Muscle layer of colon (tissue), 2 donors: ENCODE results near the gene CRTAP.

Source experiments
- H3K27ac ChIP-seq: one replicate; pipeline ENCODE4 v1.7.0; 2013; ENCODE audit warnings: low read depth, mild to moderate bottlenecking, low read length, moderate library complexity
- H3K27me3 ChIP-seq, 2 donors: one replicate each; pipeline ENCODE4 v1.7.0; 2013; ENCODE audit warnings: low read length in 2 of 2, mild to moderate bottlenecking in 2 of 2; ENCODE audit not compliant: insufficient read depth in 2 of 2, control insufficient read depth in 1 of 2
- H3K36me3 ChIP-seq: one replicate; pipeline ENCODE4 v1.7.0; 2013; ENCODE audit warnings: mild to moderate bottlenecking, low read length; ENCODE audit not compliant: insufficient read depth
- H3K4me1 ChIP-seq: one replicate; pipeline ENCODE4 v1.7.0; 2013; ENCODE audit warnings: mild to moderate bottlenecking, low read length; ENCODE audit not compliant: insufficient read depth
- H3K4me3 ChIP-seq, 2 donors: one replicate each; pipeline ENCODE4 v1.7.0; 2013; ENCODE audit warnings: low read length in 2 of 2, low read depth in 1 of 2, mild to moderate bottlenecking in 1 of 2, moderate library complexity in 1 of 2
- H3K9ac ChIP-seq: one replicate; pipeline ENCODE4 v1.7.0; 2013; ENCODE audit warnings: low read length
- H3K9me3 ChIP-seq: one replicate; pipeline ENCODE4 v1.7.0; 2013; ENCODE audit warnings: mild to moderate bottlenecking, low read length
- donor health status: abdominal sarcoma.
- donor health status: Adenocarcinoma of cecum.

Gene CRTAP

GRCh38 chr3:33081812-33082211, 32.0 kb upstream of the CRTAP start:
- H3K27me3 ChIP-seq, result no peaks in the 10 kb centered on the region
- no peaks in the 10 kb centered on the region for H3K4me1 ChIP-seq
- H3K9me3 ChIP-seq, result no peaks in the 10 kb centered on the region
- no peak overlapping the region for H3K4me3 ChIP-seq
- no peak overlapping the region for H3K27ac ChIP-seq
- no peaks in the 10 kb centered on the region for H3K36me3 ChIP-seq
- H3K9ac ChIP-seq, result no peak overlapping the region

- Histone ChIP-seq H3K4me1 (no peaks in the 10 kb centered on the region), H3K9me3 (no peaks in the 10 kb centered on the region), H3K27ac (no peak overlapping the region), H3K27me3 (no peaks in the 10 kb centered on the region), H3K4me3 (no peak overlapping the region), H3K9ac (no peak overlapping the region), H3K36me3 (no peaks in the 10 kb centered on the region)
Observed at GRCh38 chr3:33083958-33084357, 29.9 kb upstream of the CRTAP start.

- peaks cover 4% of the 10 kb centered on the region for H3K36me3 ChIP-seq
- H3K27me3 ChIP-seq, result no peaks in the 10 kb centered on the region
- H3K4me3 ChIP-seq, result no peak overlapping the region
- H3K4me1 ChIP-seq, result peaks cover 5% of the 10 kb centered on the region
- H3K9ac ChIP-seq, result no peak overlapping the region
- H3K9me3 ChIP-seq, result no peaks in the 10 kb centered on the region
- H3K27ac ChIP-seq, result no peak overlapping the region
Observed at GRCh38 chr3:33088691-33089090, 25.1 kb upstream of the CRTAP start.

- no peak overlapping the region for H3K9ac ChIP-seq
Observed at GRCh38 chr3:33089515-33089914, 24.3 kb upstream of the CRTAP start.

GRCh38 chr3:33091746-33092145, 22.1 kb upstream of the CRTAP start:
- Histone ChIP-seq H3K4me1 (peaks cover 12% of the 10 kb centered on the region), H3K27ac (no peak overlapping the region), H3K27me3 (no peaks in the 10 kb centered on the region), H3K36me3 (peaks cover 9% of the 10 kb centered on the region), H3K9me3 (no peaks in the 10 kb centered on the region), H3K9ac (no peak overlapping the region), H3K4me3 (no peak overlapping the region)

More at GRCh38 chr3:33089515-33089914, 24.3 kb upstream of the CRTAP start:
- H3K27me3 ChIP-seq, result no peaks in the 10 kb centered on the region
- peaks cover 9% of the 10 kb centered on the region for H3K36me3 ChIP-seq
- H3K27ac ChIP-seq, result no peak overlapping the region
- H3K4me3 ChIP-seq, result no peak overlapping the region
- H3K9me3 ChIP-seq, result no peaks in the 10 kb centered on the region
- H3K4me1 ChIP-seq, result peaks cover 5% of the 10 kb centered on the region

GRCh38 chr3:33092496-33093254, 21.1 kb upstream of the CRTAP start:
- Histone ChIP-seq H3K4me3 (no peak overlapping the region), H3K27ac (no peak overlapping the region), H3K27me3 (no peaks in the 10 kb centered on the region), H3K36me3 (peaks cover 9% of the 10 kb centered on the region), H3K4me1 (peaks cover 12% of the 10 kb centered on the region), H3K9ac (no peak overlapping the region), H3K9me3 (no peaks in the 10 kb centered on the region)

GRCh38 chr3:33093847-33094246, 20.0 kb upstream of the CRTAP start:
- H3K36me3 ChIP-seq, result peaks cover 9% of the 10 kb centered on the region
- H3K27ac ChIP-seq, result no peak overlapping the region
- H3K27me3 ChIP-seq, result no peaks in the 10 kb centered on the region
- no peaks in the 10 kb centered on the region for H3K9me3 ChIP-seq
- peaks cover 12% of the 10 kb centered on the region for H3K4me1 ChIP-seq
- H3K4me3 ChIP-seq, result no peak overlapping the region
- no peak overlapping the region for H3K9ac ChIP-seq

GRCh38 chr3:33095436-33095835, 18.4 kb upstream of the CRTAP start:
- H3K36me3 ChIP-seq, result peaks cover 9% of the 10 kb centered on the region
- peak overlapping the region; percentile 98 for H3K27ac ChIP-seq
- H3K9me3 ChIP-seq, result no peaks in the 10 kb centered on the region
- H3K27me3 ChIP-seq, result no peaks in the 10 kb centered on the region
- peak overlapping the region; percentile 82 for H3K9ac ChIP-seq
- peaks cover 12% of the 10 kb centered on the region for H3K4me1 ChIP-seq
- H3K4me3 ChIP-seq, result peak overlapping the region; percentile 93 to 95

- Histone ChIP-seq H3K36me3 (peaks cover 9% of the 10 kb centered on the region), H3K27me3 (no peaks in the 10 kb centered on the region), H3K9ac (peak overlapping the region; percentile 82), H3K9me3 (no peaks in the 10 kb centered on the region), H3K27ac (peak overlapping the region; percentile 98), H3K4me3 (peak overlapping the region; percentile 93 to 95), H3K4me1 (peaks cover 12% of the 10 kb centered on the region)
Observed at GRCh38 chr3:33096093-33096868, 17.5 kb upstream of the CRTAP start.

- Histone ChIP-seq H3K4me1 (peaks cover 7% of the 10 kb centered on the region), H3K9ac (no peak overlapping the region), H3K4me3 (no peak overlapping the region), H3K27ac (no peak overlapping the region), H3K27me3 (no peaks in the 10 kb centered on the region), H3K36me3 (no peaks in the 10 kb centered on the region), H3K9me3 (no peaks in the 10 kb centered on the region)
Observed at GRCh38 chr3:33099109-33099645, 14.6 kb upstream of the CRTAP start.

- Histone ChIP-seq H3K4me3 (no peak overlapping the region), H3K4me1 (peaks cover 7% of the 10 kb centered on the region), H3K9ac (no peak overlapping the region), H3K27ac (no peak overlapping the region), H3K9me3 (no peaks in the 10 kb centered on the region), H3K27me3 (no peaks in the 10 kb centered on the region), H3K36me3 (no peaks in the 10 kb centered on the region)
Observed at GRCh38 chr3:33099701-33100100, 14.1 kb upstream of the CRTAP start.
